GM21576 (cell line): ENCODE results near the gene ATG5.
A peak's percentile ranks its signal among the peaks of the same experiment; 100 is the strongest.
"Not testable (repeated sequence)": the region's sequence is repeated elsewhere in the genome, so short reads cannot be mapped to it uniquely, and the experiment has no call there.

Experiments used
- ATAC-seq: cut with Tn5 transposase; IDR thresholded peaks from one replicate; pipeline ENCODE4 v1.9.1; 2021; ENCODE audit warnings: mild to moderate bottlenecking, moderate library complexity; ENCODE audit not compliant: unreplicated experiment

The ATG5 gene

GRCh38 chr6:106259748-106260147 is 65.8 kb downstream of the ATG5 start:
- not testable (repeated sequence) for ATAC-seq

- no peak for ATAC-seq
Observed at GRCh38 chr6:106258726-106259125, 66.8 kb downstream of the ATG5 start.

GRCh38 chr6:106257195-106257594 is 68.4 kb downstream of the ATG5 start:
- no peak for ATAC-seq

- no peak for ATAC-seq
Observed at GRCh38 chr6:106256201-106256968, 69.2 kb downstream of the ATG5 start.

GRCh38 chr6:106255306-106255705 is 70.3 kb downstream of the ATG5 start:
- ATAC-seq, result no peak

GRCh38 chr6:106254636-106255035 is 70.9 kb downstream of the ATG5 start:
- no peak for ATAC-seq

- no peak for ATAC-seq
Observed at GRCh38 chr6:106253731-106254130, 71.8 kb downstream of the ATG5 start.

GRCh38 chr6:106253172-106253571 is 72.4 kb downstream of the ATG5 start:
- no peak for ATAC-seq

- ATAC-seq, result no peak
Observed at GRCh38 chr6:106252687-106253086, 72.9 kb downstream of the ATG5 start.

- not testable (repeated sequence) for ATAC-seq
Observed at GRCh38 chr6:106251531-106252255, 73.9 kb downstream of the ATG5 start.

- no peak for ATAC-seq
Observed at GRCh38 chr6:106250953-106251352, 74.6 kb downstream of the ATG5 start.

- no peak for ATAC-seq
Observed at GRCh38 chr6:106249658-106250057, 75.9 kb downstream of the ATG5 start.

GRCh38 chr6:106247733-106248132 is 77.8 kb downstream of the ATG5 start:
- peak; percentile 29 for ATAC-seq

GRCh38 chr6:106247293-106247692 is 78.3 kb downstream of the ATG5 start:
- peak; percentile 35 for ATAC-seq

GRCh38 chr6:106244931-106245330 is 80.6 kb downstream of the ATG5 start:
- ATAC-seq, result peak; percentile 57

GRCh38 chr6:106244521-106244920 is 81.0 kb downstream of the ATG5 start:
- no peak for ATAC-seq

- ATAC-seq, result no peak
Observed at GRCh38 chr6:106243261-106243660, 82.3 kb downstream of the ATG5 start.

GRCh38 chr6:106241498-106241897 is 84.1 kb downstream of the ATG5 start:
- no peak for ATAC-seq

GRCh38 chr6:106237286-106237685 is 88.3 kb downstream of the ATG5 start:
- ATAC-seq, result no peak

- ATAC-seq, result not testable (repeated sequence)
Observed at GRCh38 chr6:106229876-106230445, 95.6 kb downstream of the ATG5 start.

- ATAC-seq, result no peak
Observed at GRCh38 chr6:106227612-106228507, 97.7 kb downstream of the ATG5 start.
